ENCODE measurements around the gene HAAO.

The HAAO gene

GRCh38 chr2:42752816-42753813 is 39.3 kb downstream of the HAAO start:
- in situ Hi-C loops (cut with MboI; ENCODE audit: low pct_unique_long_range_greater_than_20kb, low sequenced_read_pairs, unreplicated experiment), result no loop called here
- TF ChIP-seq CTCF (IDR thresholded peaks at IDR 0.05; ENCODE audit: extremely low read depth, insufficient read depth, missing control alignments), result no peak
- no peak for DNase-seq (ENCODE audit: low spot score)

GRCh38 chr2:42752314-42752713 is 40.1 kb downstream of the HAAO start:
- peak; percentile 69 for DNase-seq (ENCODE audit: low spot score)
- in situ Hi-C loops (cut with MboI; ENCODE audit: low pct_unique_long_range_greater_than_20kb, low sequenced_read_pairs, unreplicated experiment), result no loop called here
- no peak for TF ChIP-seq CTCF (IDR thresholded peaks at IDR 0.05; ENCODE audit: extremely low read depth, insufficient read depth, missing control alignments)

GRCh38 chr2:42748840-42749239 is 43.5 kb downstream of the HAAO start:
- TF ChIP-seq CTCF (IDR thresholded peaks at IDR 0.05; ENCODE audit: extremely low read depth, insufficient read depth, missing control alignments), result no peak
- in situ Hi-C loops (cut with MboI; ENCODE audit: low pct_unique_long_range_greater_than_20kb, low sequenced_read_pairs, unreplicated experiment), result no loop called here
- no peak for DNase-seq (ENCODE audit: low spot score)

GRCh38 chr2:42747422-42747821 is 45.0 kb downstream of the HAAO start:
- no peak for TF ChIP-seq CTCF (IDR thresholded peaks at IDR 0.05; ENCODE audit: extremely low read depth, insufficient read depth, missing control alignments)

GRCh38 chr2:42744545-42745082 is 47.8 kb downstream of the HAAO start:
- in situ Hi-C loops (cut with MboI; ENCODE audit: low pct_unique_long_range_greater_than_20kb, low sequenced_read_pairs, unreplicated experiment), result no loop called here
- no peak for DNase-seq (ENCODE audit: low spot score)
- no peak for TF ChIP-seq CTCF (IDR thresholded peaks at IDR 0.05; ENCODE audit: extremely low read depth, insufficient read depth, missing control alignments)

More at GRCh38 chr2:42747422-42747821, 45.0 kb downstream of the HAAO start:
- in situ Hi-C loops (cut with MboI; ENCODE audit: low pct_unique_long_range_greater_than_20kb, low sequenced_read_pairs, unreplicated experiment), result no loop called here
- no peak for DNase-seq (ENCODE audit: low spot score)

GRCh38 chr2:42743659-42743990 is 48.8 kb downstream of the HAAO start:
- no peak for DNase-seq (ENCODE audit: low spot score)
- TF ChIP-seq CTCF (IDR thresholded peaks at IDR 0.05; ENCODE audit: extremely low read depth, insufficient read depth, missing control alignments), result no peak
- in situ Hi-C loops (cut with MboI; ENCODE audit: low pct_unique_long_range_greater_than_20kb, low sequenced_read_pairs, unreplicated experiment), result no loop called here
